ENCODE data around the gene CHRNA4. TPM values are rescaled to one million over a fixed set of nuclear protein-coding genes. Genes with fewer than 3 reads are reported as not detected.

Gene CHRNA4
- polyA plus RNA-seq, 1 of the 3 experiments (the other 2 are of a cell fraction) = not detected

- Histone ChIP-seq H3K27ac (ENCODE audit: low read depth in 2 of 2, low read length in 1 of 2) (no peak overlapping the region), H3K9me2 (no peaks in the 10 kb centered on the region), H3K9ac (no peak overlapping the region), H3K36me3 (replicated peaks in 1 of 2; ENCODE audit: control insufficient read depth in 1 of 2, insufficient read depth in 2 of 2, low read length in 1 of 2) (no peaks in the 10 kb centered on the region), H3F3A (replicated peaks; ENCODE audit: insufficient read depth) (no peaks in the 10 kb centered on the region), H4K20me1 (ENCODE audit: insufficient read depth) (no peaks in the 10 kb centered on the region), H3K4me1 (ENCODE audit: control insufficient read depth in 1 of 2, insufficient read depth in 2 of 2, low read depth in 1 of 2, low read length in 1 of 2) (peaks cover 0 to 3% of the 10 kb centered on the region in 2 experiments; a peak in 1 of 4 replicates), H3K9me3 (no peaks in the 10 kb centered on the region), H3K4me2 (no peak overlapping the region), H3K4me3 (ENCODE audit: low read depth in 2 of 2, low read length in 1 of 2) (no peak overlapping the region), H3K79me2 (ENCODE audit: insufficient read depth) (no peaks in the 10 kb centered on the region), H3K27me3 (ENCODE audit: insufficient read depth) (no peaks in the 10 kb centered on the region), H2AFZ (ENCODE audit: low read depth) (no peak overlapping the region)
- no peak for DNase-seq
- TF ChIP-seq POLR2AphosphoS5 (IDR thresholded peaks at IDR 0.05; ENCODE audit: low read depth, low read length) (no peak), RAD21 (IDR thresholded peaks at IDR 0.05; ENCODE audit: low read length) (no peak), MEF2A (IDR thresholded peaks at IDR 0.05; ENCODE audit: borderline replicate concordance, low read depth) (no peak), RFX5 (IDR thresholded peaks at IDR 0.05; ENCODE audit: low read length) (no peak), SIN3A (IDR thresholded peaks at IDR 0.05; ENCODE audit: borderline replicate concordance, low read depth, low read length) (no peak), ELF1 (IDR thresholded peaks at IDR 0.05) (no peak), EZH2phosphoT487 (IDR thresholded peaks at IDR 0.05; ENCODE audit: borderline replicate concordance, low read depth) (no peak), GATA2 (CRISPR knock-in tag; IDR thresholded peaks at IDR 0.05) (no peak), FOSL2 (IDR thresholded peaks at IDR 0.05; ENCODE audit: borderline replicate concordance, low read depth) (no peak), FOXM1 (IDR thresholded peaks at IDR 0.05; ENCODE audit: low read depth) (no peak), NRF1 (IDR thresholded peaks at IDR 0.05; ENCODE audit: low read depth, low read length) (no peak), YY1 (IDR thresholded peaks at IDR 0.05; ENCODE audit: low read depth) (no peak), TEAD4 (IDR thresholded peaks at IDR 0.05; ENCODE audit: borderline replicate concordance, insufficient read depth) (no peak), NFIC (IDR thresholded peaks at IDR 0.05; ENCODE audit: borderline replicate concordance) (no peak)
- TF ChIP-seq, protein P1, sequence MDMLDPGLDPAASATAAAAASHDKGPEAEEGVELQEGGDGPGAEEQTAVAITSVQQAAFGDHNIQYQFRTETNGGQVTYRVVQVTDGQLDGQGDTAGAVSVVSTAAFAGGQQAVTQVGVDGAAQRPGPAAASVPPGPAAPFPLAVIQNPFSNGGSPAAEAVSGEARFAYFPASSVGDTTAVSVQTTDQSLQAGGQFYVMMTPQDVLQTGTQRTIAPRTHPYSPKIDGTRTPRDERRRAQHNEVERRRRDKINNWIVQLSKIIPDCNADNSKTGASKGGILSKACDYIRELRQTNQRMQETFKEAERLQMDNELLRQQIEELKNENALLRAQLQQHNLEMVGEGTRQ (IDR thresholded peaks at IDR 0.05; ENCODE audit: borderline replicate concordance, low read depth, low read length) = no peak
- TF ChIP-seq, protein P2, sequence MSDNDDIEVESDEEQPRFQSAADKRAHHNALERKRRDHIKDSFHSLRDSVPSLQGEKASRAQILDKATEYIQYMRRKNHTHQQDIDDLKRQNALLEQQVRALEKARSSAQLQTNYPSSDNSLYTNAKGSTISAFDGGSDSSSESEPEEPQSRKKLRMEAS (IDR thresholded peaks at IDR 0.05; ENCODE audit: low read depth) = no peak
- POLR2A ChIA-PET = no interaction called here
- WGBS (ENCODE audit: low lambda C conversion rate) = 51% methylated on average over 12 of the region's 18 CpGs
- CTCF ChIA-PET = interaction anchor here (0.9 to 4.0 kb wide), 3 partner anchors 9 to 20 kb away, joined by 3 to 28 read pairs (median 3); no protein-coding TSS in a partner anchor
Observed at GRCh38 chr20:63329331-63330083, 31.6 kb downstream of the CHRNA4 start.

- H3K36me3 ChIP-seq (replicated peaks in 1 of 2; ENCODE audit: control insufficient read depth in 1 of 2, insufficient read depth in 2 of 2, low read length in 1 of 2) = no peaks in the 10 kb centered on the region
- 41% methylated on average over 14 of the region's 21 CpGs for WGBS (ENCODE audit: low lambda C conversion rate)
- ChIA-PET POLR2A (no interaction called here), CTCF (interaction anchor here (0.9 to 4.0 kb wide), 2 partner anchors 10 to 20 kb away, joined by 3 to 28 read pairs; no protein-coding TSS in a partner anchor)
- H3K4me2 ChIP-seq = no peak overlapping the region
- H3K4me1 ChIP-seq (ENCODE audit: control insufficient read depth in 1 of 2, insufficient read depth in 2 of 2, low read depth in 1 of 2, low read length in 1 of 2) = peaks cover 0 to 3% of the 10 kb centered on the region in 2 experiments; a peak in 1 of 4 replicates
- no peak overlapping the region for H2AFZ ChIP-seq (ENCODE audit: low read depth)
- H3K9me3 ChIP-seq = no peaks in the 10 kb centered on the region
- no peak overlapping the region for H3K4me3 ChIP-seq (ENCODE audit: low read depth in 2 of 2, low read length in 1 of 2)
- H4K20me1 ChIP-seq (ENCODE audit: insufficient read depth) = no peaks in the 10 kb centered on the region
- no peaks in the 10 kb centered on the region for H3K79me2 ChIP-seq (ENCODE audit: insufficient read depth)
- no peaks in the 10 kb centered on the region for H3F3A ChIP-seq (replicated peaks; ENCODE audit: insufficient read depth)
- no peak for TF ChIP-seq NRF1 (IDR thresholded peaks at IDR 0.05; ENCODE audit: low read depth, low read length)
- no peak for TF ChIP-seq FOXJ3 (CRISPR knock-in tag; IDR thresholded peaks at IDR 0.05)
- no peak for TF ChIP-seq FOSL2 (IDR thresholded peaks at IDR 0.05; ENCODE audit: borderline replicate concordance, low read depth)
- no peak for TF ChIP-seq RXRA (IDR thresholded peaks at IDR 0.05; ENCODE audit: borderline replicate concordance, low read depth)
- TF ChIP-seq PBX3 (IDR thresholded peaks at IDR 0.05) = no peak
- TF ChIP-seq EP300 (IDR thresholded peaks at IDR 0.05; ENCODE audit: borderline replicate concordance in 1 of 2, low read depth in 1 of 2, low read length in 1 of 2) = no peak
- TF ChIP-seq, protein P3, sequence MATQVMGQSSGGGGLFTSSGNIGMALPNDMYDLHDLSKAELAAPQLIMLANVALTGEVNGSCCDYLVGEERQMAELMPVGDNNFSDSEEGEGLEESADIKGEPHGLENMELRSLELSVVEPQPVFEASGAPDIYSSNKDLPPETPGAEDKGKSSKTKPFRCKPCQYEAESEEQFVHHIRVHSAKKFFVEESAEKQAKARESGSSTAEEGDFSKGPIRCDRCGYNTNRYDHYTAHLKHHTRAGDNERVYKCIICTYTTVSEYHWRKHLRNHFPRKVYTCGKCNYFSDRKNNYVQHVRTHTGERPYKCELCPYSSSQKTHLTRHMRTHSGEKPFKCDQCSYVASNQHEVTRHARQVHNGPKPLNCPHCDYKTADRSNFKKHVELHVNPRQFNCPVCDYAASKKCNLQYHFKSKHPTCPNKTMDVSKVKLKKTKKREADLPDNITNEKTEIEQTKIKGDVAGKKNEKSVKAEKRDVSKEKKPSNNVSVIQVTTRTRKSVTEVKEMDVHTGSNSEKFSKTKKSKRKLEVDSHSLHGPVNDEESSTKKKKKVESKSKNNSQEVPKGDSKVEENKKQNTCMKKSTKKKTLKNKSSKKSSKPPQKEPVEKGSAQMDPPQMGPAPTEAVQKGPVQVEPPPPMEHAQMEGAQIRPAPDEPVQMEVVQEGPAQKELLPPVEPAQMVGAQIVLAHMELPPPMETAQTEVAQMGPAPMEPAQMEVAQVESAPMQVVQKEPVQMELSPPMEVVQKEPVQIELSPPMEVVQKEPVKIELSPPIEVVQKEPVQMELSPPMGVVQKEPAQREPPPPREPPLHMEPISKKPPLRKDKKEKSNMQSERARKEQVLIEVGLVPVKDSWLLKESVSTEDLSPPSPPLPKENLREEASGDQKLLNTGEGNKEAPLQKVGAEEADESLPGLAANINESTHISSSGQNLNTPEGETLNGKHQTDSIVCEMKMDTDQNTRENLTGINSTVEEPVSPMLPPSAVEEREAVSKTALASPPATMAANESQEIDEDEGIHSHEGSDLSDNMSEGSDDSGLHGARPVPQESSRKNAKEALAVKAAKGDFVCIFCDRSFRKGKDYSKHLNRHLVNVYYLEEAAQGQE (IDR thresholded peaks at IDR 0.05; ENCODE audit: low read depth, low read length) = no peak
- no peak for TF ChIP-seq GATA2 (CRISPR knock-in tag; IDR thresholded peaks at IDR 0.05)
- TF ChIP-seq FOXM1 (IDR thresholded peaks at IDR 0.05; ENCODE audit: low read depth) = no peak
- H3K27me3 ChIP-seq (ENCODE audit: insufficient read depth) = no peaks in the 10 kb centered on the region; the same call in 1 of the 2 replicates
- no peak overlapping the region for H3K27ac ChIP-seq (ENCODE audit: low read depth in 2 of 2, low read length in 1 of 2)
- H3K9me2 ChIP-seq = no peaks in the 10 kb centered on the region
- no peak for DNase-seq
- no peak overlapping the region for H3K9ac ChIP-seq
Observed at GRCh38 chr20:63328718-63329275, 32.4 kb downstream of the CHRNA4 start.

Data from SK-N-SH (cell line).